ENCODE measurements around the gene ARPC2.
A peak's percentile ranks its signal among the peaks of the same experiment; 100 is the strongest.
"Not testable (repeated sequence)": the region's sequence is repeated elsewhere in the genome, so short reads cannot be mapped to it uniquely, and the experiment has no call there.

ARPC2 gene

GRCh38 chr2:218271487-218271797, 54.5 kb downstream of the ARPC2 start:
- no peak for DNase-seq (ENCODE audit: low read depth)

GRCh38 chr2:218271865-218272530, 55.0 kb downstream of the ARPC2 start:
- DNase-seq (ENCODE audit: low read depth), result no peak

GRCh38 chr2:218272531-218273212, 55.7 kb downstream of the ARPC2 start:
- peak; percentile 93 for DNase-seq (ENCODE audit: low read depth)

GRCh38 chr2:218273214-218273907, 56.4 kb downstream of the ARPC2 start:
- not testable (repeated sequence) for DNase-seq (ENCODE audit: low read depth)

DNA sequence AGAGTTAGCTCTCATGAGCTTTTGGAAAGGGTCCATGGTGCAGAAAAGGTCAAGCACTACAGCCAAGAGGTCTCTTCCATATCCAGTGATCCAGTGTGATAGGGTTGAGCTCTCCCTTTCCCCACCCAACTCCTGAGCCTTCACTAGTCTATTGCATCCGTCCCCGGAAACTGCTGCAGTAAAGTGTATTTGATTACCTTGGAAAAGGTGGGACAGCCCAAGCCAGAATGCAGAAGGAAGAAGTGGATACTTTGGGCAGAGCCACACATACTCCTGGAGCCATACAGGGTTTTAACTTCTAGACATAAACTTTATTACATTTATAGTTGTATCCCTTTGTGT, 56.9 kb downstream of the ARPC2 start:
- DNase-seq (ENCODE audit: low read depth), result no peak

- DNase-seq (ENCODE audit: low read depth), result no peak
Observed at GRCh38 chr2:218274586-218274985, 57.6 kb downstream of the ARPC2 start.

DNA sequence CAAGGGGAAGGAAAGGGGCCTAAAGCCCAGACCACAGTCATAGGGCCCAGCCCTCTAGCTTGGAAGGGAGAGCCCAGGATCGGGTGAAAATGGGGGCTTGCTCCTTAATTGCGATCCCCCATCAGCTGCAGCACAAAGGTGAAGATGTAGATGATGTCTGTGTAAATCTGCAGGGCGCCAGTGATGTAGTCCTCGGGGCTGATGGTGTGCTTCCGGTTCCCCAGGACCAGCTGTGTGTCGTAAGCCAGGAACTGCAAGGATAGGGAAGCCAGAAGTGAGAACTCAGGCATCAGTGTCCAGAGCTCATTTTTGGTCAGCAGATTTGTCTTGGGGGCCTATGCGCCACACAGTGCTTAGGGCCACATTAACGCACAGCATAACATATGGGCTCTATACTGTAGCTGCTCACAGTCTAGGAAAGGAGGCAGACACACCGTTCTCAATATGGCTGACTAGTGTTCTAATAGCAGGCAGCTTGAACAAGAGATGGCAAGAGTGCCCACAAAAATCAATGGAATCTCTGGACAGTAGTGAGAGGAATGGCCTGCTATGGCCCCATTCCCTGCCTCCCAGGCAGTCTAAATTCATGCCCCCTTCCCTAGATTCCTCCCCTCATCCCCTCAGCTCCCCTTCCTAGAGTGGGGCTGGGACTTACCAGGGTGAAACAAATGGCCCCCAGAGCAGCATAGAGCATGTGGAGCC, 58.5 kb downstream of the ARPC2 start:
- DNase-seq (ENCODE audit: low read depth), result no peak

DNA sequence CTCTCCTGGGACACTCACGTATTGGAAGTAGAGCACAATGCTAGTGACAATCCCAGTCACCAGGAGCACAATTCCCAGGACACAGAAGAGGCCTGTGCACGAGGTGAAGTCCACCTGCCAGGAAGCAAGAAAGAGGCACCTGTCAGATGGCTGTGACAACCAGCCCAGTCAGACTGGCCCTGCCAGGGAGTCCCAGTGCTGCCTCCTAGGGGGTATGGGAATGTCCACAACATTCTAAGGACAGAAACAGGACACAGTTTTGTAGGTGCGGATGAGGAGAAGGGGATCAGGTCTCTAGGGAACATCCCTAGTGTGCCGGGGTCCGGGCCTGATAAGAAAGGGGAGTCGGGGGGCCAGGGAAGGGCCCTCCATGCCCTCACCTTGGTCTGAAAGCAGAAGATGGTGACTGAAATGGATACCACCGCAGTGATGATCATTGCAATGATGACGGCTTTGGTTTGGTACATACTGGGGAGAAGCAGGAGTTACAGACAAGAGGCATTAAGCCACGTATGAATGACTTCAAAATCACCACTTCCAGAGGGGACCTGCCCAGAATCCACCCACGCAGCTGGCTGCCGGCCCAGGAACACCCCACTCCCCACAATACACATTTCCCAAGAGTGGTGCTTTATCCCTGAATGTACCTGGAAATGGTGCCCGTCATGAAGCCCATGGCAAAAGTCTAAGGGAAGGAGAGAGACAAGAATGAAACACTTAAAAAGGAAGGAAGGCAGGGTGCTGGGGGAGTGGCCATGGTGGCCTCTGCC, 60.2 kb downstream of the ARPC2 start:
- DNase-seq (ENCODE audit: low read depth), result no peak

DNA sequence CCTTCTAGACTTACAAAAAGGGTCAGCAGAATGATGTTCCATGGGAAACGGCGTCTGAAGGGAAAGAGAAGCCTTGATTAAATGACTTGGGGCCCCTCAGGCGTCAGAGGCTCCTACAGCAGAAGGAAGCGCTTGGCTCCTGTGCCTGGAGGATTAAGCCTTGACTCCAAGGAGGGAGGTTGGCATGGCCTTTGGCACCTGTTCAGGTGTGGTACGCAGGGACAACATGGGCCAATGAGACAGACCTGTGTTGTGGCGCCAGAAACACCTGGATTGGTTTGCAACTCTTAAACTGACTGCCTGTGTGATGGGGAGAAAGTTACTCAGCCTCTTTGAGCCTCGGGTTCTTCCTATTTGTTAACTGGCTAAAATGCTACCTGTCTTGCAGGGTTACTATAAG, 60.9 kb downstream of the ARPC2 start:
- no peak for DNase-seq (ENCODE audit: low read depth)

DNA sequence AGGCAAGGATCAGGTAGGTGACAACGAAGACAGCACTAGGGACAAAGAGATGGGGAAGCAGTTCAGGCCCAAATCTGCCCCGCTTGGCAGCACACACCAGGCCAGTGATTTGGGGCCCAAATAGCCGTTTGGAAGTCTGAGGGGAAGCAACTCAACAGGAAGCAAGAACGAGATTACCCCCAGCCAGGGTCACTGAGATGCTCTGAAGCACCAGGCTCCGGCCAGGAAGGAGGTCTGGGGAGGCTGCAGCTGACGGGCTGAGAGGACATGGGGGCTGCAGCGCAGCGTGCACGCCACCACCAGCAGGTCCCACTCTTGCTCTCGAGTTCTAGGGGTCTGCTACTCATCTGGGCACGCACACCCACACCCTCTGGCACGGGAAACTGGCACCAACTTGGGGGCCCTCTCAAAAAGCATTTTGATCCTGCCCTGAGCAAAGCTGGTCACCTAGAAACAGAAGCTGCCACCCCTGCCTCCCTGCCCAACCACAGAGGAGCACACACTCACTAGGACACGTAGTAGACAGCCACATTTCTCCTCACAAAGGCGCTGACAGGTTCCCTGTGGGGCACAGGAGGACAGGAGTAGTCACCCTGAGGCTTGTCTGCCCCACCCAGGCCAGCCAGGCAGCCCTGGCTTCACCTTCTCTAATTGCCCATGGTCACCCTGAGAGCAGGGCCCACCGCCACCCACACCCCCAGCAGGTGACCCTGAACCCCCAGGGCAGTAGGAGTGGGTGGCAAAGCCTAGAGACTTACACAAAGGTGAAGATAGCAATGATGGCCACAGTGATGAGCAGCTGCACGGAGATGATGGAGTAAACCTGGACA, 61.8 kb downstream of the ARPC2 start:
- DNase-seq (ENCODE audit: low read depth), result no peak

GRCh38 chr2:218280260-218280870, 63.4 kb downstream of the ARPC2 start:
- DNase-seq (ENCODE audit: low read depth), result no peak

- no peak for DNase-seq (ENCODE audit: low read depth)
Observed at GRCh38 chr2:218281449-218281848, 64.5 kb downstream of the ARPC2 start.

DNA sequence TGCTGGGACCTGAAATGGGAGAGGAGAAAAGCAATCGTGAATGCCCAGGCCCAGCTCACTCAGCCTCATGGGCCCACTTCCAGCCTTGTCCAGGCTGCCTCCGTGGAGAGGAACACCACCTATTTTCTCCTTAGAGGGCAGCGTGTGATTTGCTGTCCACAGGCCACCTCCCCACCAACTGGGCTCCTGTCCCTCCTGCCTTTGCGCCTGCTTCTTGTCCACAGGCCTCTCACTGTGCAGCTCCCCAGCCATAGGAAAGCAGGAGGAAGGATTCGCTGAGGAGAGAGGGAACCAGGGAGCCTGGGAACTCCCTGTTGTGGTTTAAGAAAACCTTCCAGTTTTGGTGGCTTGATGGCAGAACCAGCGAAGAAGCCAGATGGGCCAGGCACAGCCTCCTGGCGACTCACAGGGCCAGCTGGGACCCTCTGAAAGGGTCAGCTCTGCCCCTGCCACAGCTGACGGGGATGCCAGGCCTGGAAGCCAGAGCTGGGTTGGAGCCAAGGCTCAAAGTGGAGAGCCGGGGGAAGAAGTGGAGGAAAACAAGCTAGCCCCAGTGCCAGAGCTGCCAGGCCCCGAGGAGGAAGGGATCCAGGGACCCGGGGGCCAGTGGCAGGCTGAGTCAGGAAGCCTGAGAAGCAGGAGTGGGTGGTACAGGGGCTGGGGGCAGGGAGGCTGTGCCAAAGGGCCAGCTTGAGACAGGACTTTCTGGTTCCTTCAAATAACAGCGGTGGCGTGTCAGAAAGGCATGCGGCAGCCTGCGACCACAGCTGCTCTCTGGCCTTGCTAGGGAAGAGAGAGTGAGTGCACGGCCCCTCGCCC, 65.4 kb downstream of the ARPC2 start:
- DNase-seq (ENCODE audit: low read depth), result no peak

GRCh38 chr2:218284106-218284811, 67.3 kb downstream of the ARPC2 start:
- DNase-seq (ENCODE audit: low read depth), result peak; percentile 76

- DNase-seq (ENCODE audit: low read depth), result peak; percentile 66
Observed at GRCh38 chr2:218285604-218286003, 68.6 kb downstream of the ARPC2 start.

GRCh38 chr2:218286570-218287459, 69.8 kb downstream of the ARPC2 start:
- DNase-seq (ENCODE audit: low read depth), result peak; percentile 97

DNA sequence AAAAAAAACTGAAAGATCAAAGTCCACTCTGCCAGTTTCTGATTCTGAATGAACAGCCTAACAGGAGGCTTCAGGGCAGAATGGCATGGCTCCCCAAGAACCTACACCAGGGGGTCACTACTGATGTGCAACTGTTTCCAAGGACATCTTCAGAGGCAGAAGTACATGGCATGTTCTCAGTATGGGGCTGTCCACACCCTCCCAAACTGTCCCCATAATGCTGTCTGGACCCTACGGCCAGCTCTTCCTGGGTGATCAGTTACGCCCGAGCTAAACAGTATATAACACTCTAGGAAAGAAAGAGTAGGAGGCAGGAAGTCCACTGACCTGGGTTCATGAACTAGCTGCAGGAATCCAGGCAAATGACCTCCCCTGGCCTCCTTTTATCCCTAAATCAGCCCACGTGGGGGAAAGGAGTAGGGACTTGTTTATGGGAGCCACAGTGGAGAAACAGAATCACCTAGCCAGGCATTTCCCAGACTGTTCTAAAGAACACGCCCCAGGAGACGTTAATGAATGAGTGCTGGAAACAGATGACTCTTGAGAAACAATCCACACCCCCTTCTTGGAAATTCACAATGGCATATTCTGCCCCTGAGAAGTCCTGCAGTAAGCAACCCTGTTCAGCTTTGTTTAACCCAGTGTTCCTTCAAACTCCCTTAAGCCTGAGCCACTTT, 72.8 kb downstream of the ARPC2 start:
- peak; percentile 61 for DNase-seq (ENCODE audit: low read depth)

Measured in stromal cell of bone marrow (primary cell).